Chondrocyte (in vitro differentiated cells): ENCODE measurements around the gene PTPRE. TPM values are rescaled to one million over a fixed set of nuclear protein-coding genes. Genes with fewer than 3 reads are reported as not detected.
"Not testable (repeated sequence)": the region's sequence is repeated elsewhere in the genome, so short reads cannot be mapped to it uniquely, and the experiment has no call there.

Experiments
- DNase-seq: peaks from one replicate; pipeline ENCODE4 v3.0.0; 2021; ENCODE audit warnings: mixed read lengths, low spot score
- H3K27ac Mint-ChIP-seq: one replicate; pipeline ENCODE4 v1.8.0; 2021; ENCODE audit warnings: mild to moderate bottlenecking, moderate library complexity, mixed read lengths; ENCODE audit not compliant: unreplicated experiment
- H3K27me3 Mint-ChIP-seq: 2 replicates; pipeline ENCODE4 v1.8.0; 2021; ENCODE audit warnings: low read depth, mixed read lengths
- H3K36me3 Mint-ChIP-seq: 2 replicates; pipeline ENCODE4 v1.8.0; 2021; ENCODE audit warnings: low read depth, mixed read lengths
- H3K4me1 Mint-ChIP-seq: 2 replicates; pipeline ENCODE4 v1.8.0; 2021; ENCODE audit warnings: low read depth, mild to moderate bottlenecking, mixed read lengths
- H3K4me3 Mint-ChIP-seq: one replicate; pipeline ENCODE4 v1.8.0; 2021; ENCODE audit warnings: mild to moderate bottlenecking, moderate library complexity, mixed read lengths; ENCODE audit not compliant: unreplicated experiment
- H3K9me3 Mint-ChIP-seq: 2 replicates; pipeline ENCODE4 v1.8.0; 2021; ENCODE audit warnings: low read depth, mixed read lengths
- CTCF ChIP-seq: fragments of 200-600 bp; sonication (generic); IDR thresholded peaks from 2 replicates; pipeline ENCODE4 v1.5.0; 2021; ENCODE audit warnings: antibody characterized with exemption, mild to moderate bottlenecking, moderate library complexity
- total RNA-seq: library from RNA; stranded (reverse); gene quantifications from 3 replicates; pipeline ENCODE4 v1.2.1, GENCODE V29; 2021

The PTPRE gene
- total RNA-seq, 1 donor from 2014 or later: 6.2 TPM

- TF ChIP-seq CTCF: no peak
- Mint-ChIP-seq H3K4me3 (no peak overlapping the region), H3K36me3 (no peaks in the 10 kb centered on the region), H3K4me1 (no peaks in the 10 kb centered on the region), H3K27me3 (no peaks in the 10 kb centered on the region), H3K27ac (no peak overlapping the region), H3K9me3 (no peaks in the 10 kb centered on the region)
- no peak for DNase-seq
Observed at GRCh38 chr10:128092454-128092853, 185.6 kb downstream of the PTPRE start.

- not testable (repeated sequence) for H3K4me3 Mint-ChIP-seq, H3K4me1 Mint-ChIP-seq, H3K9me3 Mint-ChIP-seq, H3K27ac Mint-ChIP-seq, H3K36me3 Mint-ChIP-seq, DNase-seq, H3K27me3 Mint-ChIP-seq
Observed at GRCh38 chr10:128094596-128094995, 187.7 kb downstream of the PTPRE start.

DNA sequence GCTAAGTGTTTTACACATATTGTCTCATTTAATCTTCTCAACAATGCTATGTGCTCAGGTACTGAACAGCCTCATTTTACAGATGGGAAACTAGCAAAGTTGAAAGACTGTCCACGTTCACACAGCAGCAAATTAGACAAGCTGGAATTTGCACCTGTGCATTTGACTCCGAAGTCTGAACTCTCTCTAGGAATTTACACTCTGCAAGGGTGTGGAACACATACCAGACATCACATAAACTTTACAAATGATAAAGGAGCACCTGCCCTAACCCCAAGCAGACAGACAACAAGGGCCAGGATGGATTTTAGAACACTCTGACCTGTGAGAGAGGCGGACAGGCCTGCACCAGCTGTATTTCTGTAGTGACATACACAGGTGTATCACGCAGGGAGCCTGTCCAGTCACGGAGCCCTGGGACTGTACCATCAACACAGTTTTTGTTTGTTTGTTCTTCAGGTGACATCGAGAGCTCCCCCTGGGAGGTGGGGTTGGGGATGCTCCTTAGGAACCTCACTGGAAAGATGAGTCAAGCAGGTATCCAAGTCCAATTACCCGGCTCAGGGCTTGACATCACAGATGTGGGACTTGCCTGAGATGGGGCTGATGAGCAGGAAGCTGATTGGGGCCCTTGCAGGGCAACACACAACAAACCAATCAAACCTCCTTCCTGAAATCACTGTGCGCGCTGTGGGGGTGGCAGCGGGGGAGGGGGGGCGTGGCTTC, 188.3 kb downstream of the PTPRE start:
- no peak overlapping the region for H3K4me3 Mint-ChIP-seq
- no peak for DNase-seq
- no peak for TF ChIP-seq CTCF
- H3K36me3 Mint-ChIP-seq: peaks cover 5% of the 10 kb centered on the region
- no peaks in the 10 kb centered on the region for H3K9me3 Mint-ChIP-seq
- no peaks in the 10 kb centered on the region for H3K4me1 Mint-ChIP-seq
- H3K27ac Mint-ChIP-seq: no peak overlapping the region
- no peaks in the 10 kb centered on the region for H3K27me3 Mint-ChIP-seq

DNA sequence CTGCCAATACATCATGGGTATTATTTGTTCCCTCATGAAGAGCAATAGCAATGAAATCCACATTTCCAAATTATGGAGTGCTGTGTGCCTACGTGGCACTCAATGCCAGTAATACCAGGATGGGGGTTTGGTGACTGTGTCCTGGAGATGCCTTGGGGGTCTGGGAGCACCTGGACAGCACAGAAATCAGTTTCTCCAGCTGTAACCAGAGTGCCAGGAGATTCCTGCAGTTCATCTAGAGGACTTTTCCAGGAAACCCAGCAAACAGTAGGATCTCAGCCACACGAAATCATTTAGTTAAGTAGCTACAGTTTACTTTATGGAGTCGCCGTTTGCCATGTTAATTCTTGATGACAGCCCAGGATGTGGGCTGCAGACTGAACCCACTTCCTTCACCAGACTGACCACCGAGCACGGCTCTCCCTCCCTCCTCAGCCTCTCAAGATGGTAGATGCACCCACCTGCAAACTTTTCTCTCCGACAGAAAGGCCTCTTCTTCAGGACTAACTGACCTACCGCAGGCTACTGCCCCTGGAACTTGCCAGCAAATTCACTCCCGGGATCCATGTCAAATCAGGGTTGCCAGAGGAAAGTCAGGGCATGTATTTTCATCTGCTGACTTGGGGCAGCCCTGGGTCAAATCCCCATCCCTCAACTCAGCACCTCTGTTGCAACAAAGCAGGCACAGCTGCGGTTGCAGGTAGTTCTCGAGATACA, 189.0 kb downstream of the PTPRE start:
- no peak for TF ChIP-seq CTCF
- Mint-ChIP-seq H3K4me3 (no peak overlapping the region), H3K36me3 (peaks cover 5% of the 10 kb centered on the region), H3K27ac (no peak overlapping the region), H3K27me3 (no peaks in the 10 kb centered on the region), H3K9me3 (no peaks in the 10 kb centered on the region), H3K4me1 (no peaks in the 10 kb centered on the region)
- no peak for DNase-seq

DNA sequence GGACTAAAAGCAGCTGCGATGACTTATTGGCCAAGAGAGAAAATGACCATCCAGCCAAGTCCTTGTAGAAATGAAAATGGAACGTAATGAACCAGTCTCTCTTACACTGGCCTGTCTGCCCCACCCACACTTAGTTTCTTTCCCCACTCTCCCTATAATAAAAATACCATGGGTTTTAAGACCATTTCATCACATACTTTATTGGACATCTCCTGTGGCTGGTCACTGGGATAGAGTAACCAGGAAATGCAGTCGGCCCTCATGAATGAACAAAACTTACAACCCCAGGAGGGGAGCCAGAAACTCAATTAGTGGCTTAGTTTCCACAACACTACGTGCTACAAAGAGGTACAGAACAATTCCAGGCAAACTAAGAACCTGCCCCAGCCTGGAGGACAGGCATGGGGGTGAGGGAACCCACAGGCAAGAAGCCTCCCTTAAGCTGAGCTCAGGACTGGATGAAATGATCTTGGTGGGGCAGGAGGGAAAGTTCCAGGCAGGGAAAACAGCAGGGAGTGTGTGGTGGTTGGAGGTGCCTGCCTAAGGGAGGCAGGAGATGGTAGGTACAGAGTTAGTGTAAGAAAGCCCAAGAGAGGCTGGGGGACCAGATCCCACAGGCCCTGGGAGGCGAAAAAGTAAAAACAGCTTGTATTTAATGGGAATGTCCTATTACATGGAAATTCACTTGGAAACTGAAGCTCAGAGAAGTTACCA, 189.7 kb downstream of the PTPRE start:
- Mint-ChIP-seq H3K4me3 (no peak overlapping the region), H3K27me3 (no peaks in the 10 kb centered on the region), H3K27ac (no peak overlapping the region), H3K4me1 (no peaks in the 10 kb centered on the region), H3K36me3 (peaks cover 5% of the 10 kb centered on the region), H3K9me3 (no peaks in the 10 kb centered on the region)
- no peak for TF ChIP-seq CTCF
- DNase-seq: no peak
